ENCODE results near the gene RASGRP1.

The RASGRP1 gene

GRCh38 chr15:38541026-38541425 lies 23.6 kb downstream of the RASGRP1 start:
- Histone ChIP-seq H3K4me1 (ENCODE audit: control insufficient read depth in 1 of 2, insufficient read depth in 2 of 2, low read length in 2 of 2) (peaks cover 8 to 12% of the 10 kb centered on the region in 2 donors), H3K9ac (ENCODE audit: low read depth in 1 of 2, low read length in 2 of 2) (no peak overlapping the region), H3K36me3 (ENCODE audit: control insufficient read depth in 1 of 2, insufficient read depth in 2 of 2, low read length in 2 of 2) (no peaks in the 10 kb centered on the region), H3K27ac (ENCODE audit: low read depth, low read length) (no peak overlapping the region), H3K4me3 (ENCODE audit: low read depth in 1 of 2, low read length in 2 of 2) (no peak overlapping the region), H3K27me3 (ENCODE audit: control insufficient read depth in 1 of 2, insufficient read depth in 2 of 2, low read length in 2 of 2) (no peaks in the 10 kb centered on the region), H3K9me3 (ENCODE audit: control insufficient read depth in 1 of 2, low read length in 2 of 2) (no peaks in the 10 kb centered on the region)

GRCh38 chr15:38540510-38540909 lies 24.1 kb downstream of the RASGRP1 start:
- Histone ChIP-seq H3K4me3 (ENCODE audit: low read depth in 1 of 2, low read length in 2 of 2) (no peak overlapping the region), H3K27me3 (ENCODE audit: control insufficient read depth in 1 of 2, insufficient read depth in 2 of 2, low read length in 2 of 2) (no peaks in the 10 kb centered on the region), H3K4me1 (ENCODE audit: control insufficient read depth in 1 of 2, insufficient read depth in 2 of 2, low read length in 2 of 2) (peaks cover 8 to 12% of the 10 kb centered on the region in 2 donors), H3K27ac (ENCODE audit: low read depth, low read length) (no peak overlapping the region), H3K9ac (ENCODE audit: low read depth in 1 of 2, low read length in 2 of 2) (no peak overlapping the region), H3K36me3 (ENCODE audit: control insufficient read depth in 1 of 2, insufficient read depth in 2 of 2, low read length in 2 of 2) (no peaks in the 10 kb centered on the region), H3K9me3 (ENCODE audit: control insufficient read depth in 1 of 2, low read length in 2 of 2) (no peaks in the 10 kb centered on the region)

- Histone ChIP-seq H3K36me3 (ENCODE audit: control insufficient read depth in 1 of 2, insufficient read depth in 2 of 2, low read length in 2 of 2) (no peaks in the 10 kb centered on the region), H3K4me3 (ENCODE audit: low read depth in 1 of 2, low read length in 2 of 2) (no peak overlapping the region), H3K27ac (ENCODE audit: low read depth, low read length) (no peak overlapping the region)
Observed at GRCh38 chr15:38539008-38539343, 25.6 kb downstream of the RASGRP1 start.

GRCh38 chr15:38538328-38539007 lies 26.1 kb downstream of the RASGRP1 start:
- Histone ChIP-seq H3K4me3 (ENCODE audit: low read depth in 1 of 2, low read length in 2 of 2) (no peak overlapping the region), H3K9me3 (ENCODE audit: control insufficient read depth in 1 of 2, low read length in 2 of 2) (no peaks in the 10 kb centered on the region), H3K27me3 (ENCODE audit: control insufficient read depth in 1 of 2, insufficient read depth in 2 of 2, low read length in 2 of 2) (no peaks in the 10 kb centered on the region), H3K4me1 (ENCODE audit: control insufficient read depth in 1 of 2, insufficient read depth in 2 of 2, low read length in 2 of 2) (peaks cover 8 to 12% of the 10 kb centered on the region in 2 donors), H3K36me3 (ENCODE audit: control insufficient read depth in 1 of 2, insufficient read depth in 2 of 2, low read length in 2 of 2) (no peaks in the 10 kb centered on the region), H3K27ac (ENCODE audit: low read depth, low read length) (no peak overlapping the region), H3K9ac (ENCODE audit: low read depth in 1 of 2, low read length in 2 of 2) (no peak overlapping the region)

More at GRCh38 chr15:38539008-38539343, 25.6 kb downstream of the RASGRP1 start:
- Histone ChIP-seq H3K9me3 (ENCODE audit: control insufficient read depth in 1 of 2, low read length in 2 of 2) (no peaks in the 10 kb centered on the region), H3K9ac (ENCODE audit: low read depth in 1 of 2, low read length in 2 of 2) (no peak overlapping the region), H3K4me1 (ENCODE audit: control insufficient read depth in 1 of 2, insufficient read depth in 2 of 2, low read length in 2 of 2) (peaks cover 8 to 12% of the 10 kb centered on the region in 2 donors), H3K27me3 (ENCODE audit: control insufficient read depth in 1 of 2, insufficient read depth in 2 of 2, low read length in 2 of 2) (no peaks in the 10 kb centered on the region)

- Histone ChIP-seq H3K4me3 (ENCODE audit: low read depth in 1 of 2, low read length in 2 of 2) (no peak overlapping the region), H3K9ac (ENCODE audit: low read depth in 1 of 2, low read length in 2 of 2) (no peak overlapping the region), H3K36me3 (ENCODE audit: control insufficient read depth in 1 of 2, insufficient read depth in 2 of 2, low read length in 2 of 2) (no peaks in the 10 kb centered on the region), H3K9me3 (ENCODE audit: control insufficient read depth in 1 of 2, low read length in 2 of 2) (no peaks in the 10 kb centered on the region), H3K4me1 (ENCODE audit: control insufficient read depth in 1 of 2, insufficient read depth in 2 of 2, low read length in 2 of 2) (peaks cover 7 to 11% of the 10 kb centered on the region in 2 donors), H3K27ac (ENCODE audit: low read depth, low read length) (no peak overlapping the region), H3K27me3 (ENCODE audit: control insufficient read depth in 1 of 2, insufficient read depth in 2 of 2, low read length in 2 of 2) (no peaks in the 10 kb centered on the region)
Observed at GRCh38 chr15:38536201-38536676, 28.4 kb downstream of the RASGRP1 start.

GRCh38 chr15:38535491-38536200 lies 29.0 kb downstream of the RASGRP1 start:
- Histone ChIP-seq H3K4me1 (ENCODE audit: control insufficient read depth in 1 of 2, insufficient read depth in 2 of 2, low read length in 2 of 2) (peaks cover under 1 to 5% of the 10 kb centered on the region in 2 donors), H3K9ac (ENCODE audit: low read depth in 1 of 2, low read length in 2 of 2) (no peak overlapping the region), H3K9me3 (ENCODE audit: control insufficient read depth in 1 of 2, low read length in 2 of 2) (no peaks in the 10 kb centered on the region), H3K36me3 (ENCODE audit: control insufficient read depth in 1 of 2, insufficient read depth in 2 of 2, low read length in 2 of 2) (no peaks in the 10 kb centered on the region), H3K27me3 (ENCODE audit: control insufficient read depth in 1 of 2, insufficient read depth in 2 of 2, low read length in 2 of 2) (no peaks in the 10 kb centered on the region), H3K27ac (ENCODE audit: low read depth, low read length) (no peak overlapping the region), H3K4me3 (ENCODE audit: low read depth in 1 of 2, low read length in 2 of 2) (no peak overlapping the region)

GRCh38 chr15:38534691-38535090 lies 29.9 kb downstream of the RASGRP1 start:
- H3K9ac ChIP-seq (ENCODE audit: low read depth in 1 of 2, low read length in 2 of 2) = no peak overlapping the region
- H3K27me3 ChIP-seq (ENCODE audit: control insufficient read depth in 1 of 2, insufficient read depth in 2 of 2, low read length in 2 of 2) = no peaks in the 10 kb centered on the region
- H3K4me1 ChIP-seq (ENCODE audit: control insufficient read depth in 1 of 2, insufficient read depth in 2 of 2, low read length in 2 of 2) = no peaks in the 10 kb centered on the region
- H3K27ac ChIP-seq (ENCODE audit: low read depth, low read length) = no peak overlapping the region
- H3K4me3 ChIP-seq (ENCODE audit: low read depth in 1 of 2, low read length in 2 of 2) = no peak overlapping the region
- H3K9me3 ChIP-seq (ENCODE audit: control insufficient read depth in 1 of 2, low read length in 2 of 2) = no peaks in the 10 kb centered on the region
- no peaks in the 10 kb centered on the region for H3K36me3 ChIP-seq (ENCODE audit: control insufficient read depth in 1 of 2, insufficient read depth in 2 of 2, low read length in 2 of 2)

GRCh38 chr15:38533926-38534325 lies 30.7 kb downstream of the RASGRP1 start:
- Histone ChIP-seq H3K36me3 (ENCODE audit: control insufficient read depth in 1 of 2, insufficient read depth in 2 of 2, low read length in 2 of 2) (no peaks in the 10 kb centered on the region), H3K9me3 (ENCODE audit: control insufficient read depth in 1 of 2, low read length in 2 of 2) (no peaks in the 10 kb centered on the region), H3K27ac (ENCODE audit: low read depth, low read length) (no peak overlapping the region), H3K9ac (ENCODE audit: low read depth in 1 of 2, low read length in 2 of 2) (no peak overlapping the region), H3K4me1 (ENCODE audit: control insufficient read depth in 1 of 2, insufficient read depth in 2 of 2, low read length in 2 of 2) (no peaks in the 10 kb centered on the region), H3K4me3 (ENCODE audit: low read depth in 1 of 2, low read length in 2 of 2) (no peak overlapping the region), H3K27me3 (ENCODE audit: control insufficient read depth in 1 of 2, insufficient read depth in 2 of 2, low read length in 2 of 2) (no peaks in the 10 kb centered on the region)

- H3K9me3 ChIP-seq (ENCODE audit: control insufficient read depth in 1 of 2, low read length in 2 of 2) = no peaks in the 10 kb centered on the region
- no peak overlapping the region for H3K4me3 ChIP-seq (ENCODE audit: low read depth in 1 of 2, low read length in 2 of 2)
- H3K27me3 ChIP-seq (ENCODE audit: control insufficient read depth in 1 of 2, insufficient read depth in 2 of 2, low read length in 2 of 2) = no peaks in the 10 kb centered on the region
- H3K36me3 ChIP-seq (ENCODE audit: control insufficient read depth in 1 of 2, insufficient read depth in 2 of 2, low read length in 2 of 2) = no peaks in the 10 kb centered on the region
- H3K4me1 ChIP-seq (ENCODE audit: control insufficient read depth in 1 of 2, insufficient read depth in 2 of 2, low read length in 2 of 2) = no peaks in the 10 kb centered on the region
- no peak overlapping the region for H3K9ac ChIP-seq (ENCODE audit: low read depth in 1 of 2, low read length in 2 of 2)
- no peak overlapping the region for H3K27ac ChIP-seq (ENCODE audit: low read depth, low read length)
Observed at GRCh38 chr15:38533416-38533915, 31.1 kb downstream of the RASGRP1 start.

- no peaks in the 10 kb centered on the region for H3K4me1 ChIP-seq (ENCODE audit: control insufficient read depth in 1 of 2, insufficient read depth in 2 of 2, low read length in 2 of 2)
- H3K27ac ChIP-seq (ENCODE audit: low read depth, low read length) = no peak overlapping the region
- no peaks in the 10 kb centered on the region for H3K9me3 ChIP-seq (ENCODE audit: control insufficient read depth in 1 of 2, low read length in 2 of 2)
- H3K9ac ChIP-seq (ENCODE audit: low read depth in 1 of 2, low read length in 2 of 2) = no peak overlapping the region
- no peaks in the 10 kb centered on the region for H3K27me3 ChIP-seq (ENCODE audit: control insufficient read depth in 1 of 2, insufficient read depth in 2 of 2, low read length in 2 of 2)
- no peak overlapping the region for H3K4me3 ChIP-seq (ENCODE audit: low read depth in 1 of 2, low read length in 2 of 2)
- no peaks in the 10 kb centered on the region for H3K36me3 ChIP-seq (ENCODE audit: control insufficient read depth in 1 of 2, insufficient read depth in 2 of 2, low read length in 2 of 2)
Observed at GRCh38 chr15:38532728-38533127, 31.9 kb downstream of the RASGRP1 start.
